Suppressor macrophage treated with lipopolysaccharide for 4 hours (primary cell): Measurements from ENCODE around the gene PRG3.
A peak's percentile ranks its signal among the peaks of the same experiment; 100 is the strongest.

ENCODE experiments used
- DNase-seq: peaks from one replicate; pipeline ENCODE4 v3.0.0-alpha.2; 2020

PRG3 gene

DNA sequence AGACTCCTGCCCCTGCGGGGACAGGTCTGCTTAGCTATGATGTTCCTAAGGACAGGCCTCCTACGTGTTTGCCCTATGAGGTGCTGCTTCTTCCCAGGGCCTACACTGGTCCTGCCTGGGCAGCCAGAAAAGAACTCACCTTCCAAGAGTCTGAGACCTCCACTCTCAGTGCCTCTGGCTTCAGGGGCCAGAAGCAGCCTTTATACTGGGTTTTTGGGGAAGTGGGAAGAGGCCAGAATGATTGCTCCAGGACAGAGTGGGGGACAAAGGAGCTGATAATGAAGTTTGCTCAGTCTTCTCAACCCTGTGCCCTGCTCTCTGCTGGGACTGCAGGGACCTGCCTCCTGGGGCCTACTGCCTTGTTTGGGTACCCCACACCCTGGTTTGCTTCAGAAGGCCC is at the start of gene PRG3:
TSS of gene PRG3 (minus strand) at position 176 of the 400 bp plus-strand sequence. CDS start 442 bp downstream, outside the sequence.
- DNase-seq: no peak

GRCh38 chr11:57429946-57430345 is 49.0 kb upstream of the PRG3 start:
- DNase-seq: no peak

DNA sequence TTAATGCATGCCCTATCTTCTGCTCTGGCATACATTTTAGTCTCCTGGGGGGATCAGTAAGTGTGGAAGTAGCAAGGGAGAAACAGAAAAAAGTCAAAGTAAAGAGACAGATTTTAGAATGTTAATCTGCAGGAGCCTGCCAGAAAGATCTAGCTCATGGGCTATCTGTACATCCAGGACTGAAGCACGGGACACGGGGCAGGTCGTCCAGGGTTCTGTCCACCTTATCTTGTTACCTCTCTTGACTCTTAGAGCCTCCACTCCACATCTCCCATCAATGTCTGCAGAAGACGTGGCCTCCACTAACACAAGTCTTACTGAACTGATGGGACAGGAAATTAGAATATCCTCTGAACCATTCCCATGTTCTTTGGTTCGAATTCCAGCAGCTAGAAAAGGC is 47.7 kb upstream of the PRG3 start:
- DNase-seq: no peak

GRCh38 chr11:57427727-57428082 is 46.8 kb upstream of the PRG3 start:
- DNase-seq: no peak

GRCh38 chr11:57426929-57427726 is 46.2 kb upstream of the PRG3 start, which contains the start of gene SLC43A3:
Gene SLC43A3 (minus strand): TSS chr11:57427121. CDS start chr11:57426172, 949 bp downstream.
- DNase-seq: peak; percentile 89

- DNase-seq: peak; percentile 77
Observed at GRCh38 chr11:57426439-57426928, 45.5 kb upstream of the PRG3 start.

DNA sequence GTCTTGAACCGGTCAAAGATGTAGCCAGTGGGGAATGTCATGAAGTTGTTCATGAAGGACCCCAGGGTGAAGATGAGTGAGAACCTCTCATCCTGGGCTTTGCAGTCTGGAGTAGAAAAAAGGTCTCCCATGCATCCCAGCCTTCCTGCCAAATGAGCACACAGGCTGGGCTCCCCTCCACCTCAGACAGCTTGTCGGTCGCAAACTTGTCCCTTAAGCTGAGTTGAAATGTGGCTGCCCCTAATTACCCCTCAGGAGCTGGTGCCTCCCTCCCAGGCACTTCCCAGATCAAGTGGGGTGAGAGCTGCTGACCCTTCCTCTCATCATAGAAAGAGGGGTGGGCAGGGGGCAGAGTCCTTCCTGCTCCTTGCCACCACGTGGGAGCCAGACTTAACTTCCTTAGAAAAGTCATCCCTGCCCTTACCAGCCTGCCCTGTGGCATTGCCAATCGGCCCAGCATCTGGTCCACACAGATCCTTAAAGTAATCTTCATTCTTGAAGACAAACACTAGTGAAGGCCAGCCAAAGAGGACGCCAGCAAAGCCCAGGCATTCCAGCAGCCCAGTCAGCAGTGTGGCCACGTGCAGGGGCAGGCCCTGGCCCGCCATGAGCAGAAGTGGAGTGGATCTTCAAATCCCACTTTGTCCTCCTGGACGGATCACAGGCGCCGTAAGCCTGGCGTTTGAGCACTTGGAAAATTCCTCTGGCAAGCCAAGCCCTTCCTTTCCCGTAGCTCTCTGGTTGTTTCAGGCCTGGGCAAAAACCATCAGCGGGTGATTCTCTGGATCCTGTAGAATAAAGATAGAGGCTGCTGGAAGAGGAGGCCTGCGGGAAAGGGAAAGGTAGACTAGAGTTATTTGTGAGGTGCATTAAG is 44.9 kb upstream of the PRG3 start:
- peak; percentile 31 for DNase-seq

- peak; percentile 97 for DNase-seq
Observed at GRCh38 chr11:57424792-57425564, 44.0 kb upstream of the PRG3 start.

DNA sequence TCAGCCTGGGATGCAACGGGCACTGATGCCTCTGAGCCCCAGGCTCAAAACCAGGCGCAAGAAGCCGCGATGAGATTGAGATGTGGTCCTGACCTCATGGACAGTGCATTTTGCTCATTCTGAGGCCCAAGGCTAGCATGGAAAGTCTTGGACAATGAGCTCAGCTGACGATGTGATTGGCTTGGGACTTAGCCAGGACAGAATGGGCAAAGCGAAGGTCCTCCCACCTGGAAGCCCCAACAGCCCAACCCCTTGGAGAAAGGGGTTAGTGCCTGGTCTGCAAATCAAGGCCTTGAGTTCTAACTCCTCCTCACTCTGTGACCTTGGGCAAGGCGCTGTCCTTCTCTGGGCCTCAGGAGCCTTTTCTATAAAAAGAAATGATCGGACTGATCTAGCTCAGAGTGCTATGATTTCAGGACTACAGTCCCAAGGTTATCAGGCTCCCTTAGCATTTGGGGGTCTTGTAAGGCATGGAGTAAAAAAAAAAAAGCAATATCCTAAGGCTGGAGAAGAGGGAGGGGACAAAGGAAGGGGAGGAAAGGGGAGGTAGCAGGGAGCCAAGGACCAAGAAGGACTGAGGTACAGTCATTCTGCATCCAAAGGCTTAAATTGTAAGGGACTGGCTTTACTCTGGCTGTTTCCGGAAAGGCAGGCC is 43.3 kb upstream of the PRG3 start:
- no peak for DNase-seq

GRCh38 chr11:57422669-57423068 is 41.7 kb upstream of the PRG3 start:
- DNase-seq: no peak

DNA sequence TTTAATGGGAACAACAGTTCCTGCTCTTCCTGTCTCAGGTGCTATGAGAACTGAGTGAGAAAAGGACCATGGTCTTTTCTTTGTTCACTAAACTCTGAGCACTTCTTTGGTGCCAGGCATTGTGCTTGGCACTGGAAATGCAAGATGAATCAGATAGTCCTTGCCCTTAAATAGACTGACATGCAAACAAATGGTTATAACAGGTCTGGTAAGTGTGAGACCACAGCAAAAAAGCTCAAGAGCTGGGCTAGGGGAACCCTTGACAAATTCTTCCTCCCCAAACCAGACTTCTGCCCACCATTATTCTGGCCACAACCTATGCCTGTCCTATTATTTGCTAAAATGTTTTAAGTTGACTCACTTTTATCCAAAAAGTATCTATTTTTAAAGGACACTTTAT is 40.9 kb upstream of the PRG3 start:
- DNase-seq: no peak

DNA sequence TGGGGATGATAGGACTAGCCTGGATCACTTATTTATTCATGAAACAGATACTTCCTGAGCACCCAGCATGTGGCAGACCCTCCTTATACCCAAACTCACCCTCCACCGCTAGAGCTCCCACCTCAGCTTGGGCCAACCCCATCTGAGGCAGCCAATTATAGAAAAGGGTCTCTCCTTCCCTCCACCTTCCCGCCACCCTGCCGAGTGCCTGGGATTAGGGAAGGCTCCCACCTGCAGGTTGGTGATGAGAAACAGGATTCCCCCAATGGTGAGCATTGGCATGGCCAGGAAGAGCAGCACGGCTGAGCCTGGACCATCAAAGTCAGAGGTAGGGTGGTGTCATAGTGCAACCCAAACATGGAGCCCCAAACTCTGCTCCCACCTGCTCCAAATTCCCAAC is 40.1 kb upstream of the PRG3 start:
- DNase-seq: no peak

DNA sequence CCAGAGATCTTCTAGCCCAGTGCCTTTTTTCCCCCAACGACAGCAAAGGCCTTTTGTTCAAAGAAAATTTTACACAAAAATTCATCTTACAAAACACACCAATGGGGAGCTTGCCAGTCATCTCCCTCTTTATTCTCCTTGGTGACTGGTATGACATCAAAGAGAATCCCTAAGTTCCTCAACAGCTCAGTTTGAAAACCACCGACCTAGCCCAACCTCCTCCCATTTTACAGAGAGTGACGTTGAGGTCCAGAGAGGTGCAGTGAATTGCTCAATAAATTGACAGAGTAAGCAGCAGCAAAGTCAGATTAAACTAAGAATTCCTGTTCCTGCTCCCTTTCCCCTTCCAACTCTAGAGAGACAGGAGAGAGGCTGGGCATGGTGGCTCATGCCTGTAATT is 38.2 kb upstream of the PRG3 start:
- DNase-seq: peak; percentile 58

GRCh38 chr11:57418131-57418530 is 37.2 kb upstream of the PRG3 start:
- no peak for DNase-seq

DNA sequence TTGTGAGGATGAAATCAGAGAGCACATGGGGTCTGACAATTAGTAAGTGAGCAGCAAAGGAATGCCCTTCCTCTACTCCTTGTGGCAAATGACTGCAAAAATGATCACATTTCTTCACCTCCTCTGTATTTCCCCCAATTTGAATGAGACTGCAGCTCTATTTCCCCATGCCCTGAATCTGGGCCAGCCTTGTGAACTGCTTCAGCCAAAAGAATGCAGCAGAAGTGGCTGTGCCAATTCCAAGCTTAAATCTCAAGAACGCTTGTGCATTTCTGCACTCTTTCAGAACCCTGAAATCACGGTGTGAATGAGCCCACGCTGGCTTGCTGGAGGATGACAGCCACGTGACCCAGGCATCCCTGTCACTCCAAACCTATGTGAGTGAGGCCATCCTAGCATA is 36.1 kb upstream of the PRG3 start:
- peak; percentile 45 for DNase-seq

- no peak for DNase-seq
Observed at GRCh38 chr11:57416436-57416835, 35.5 kb upstream of the PRG3 start.

DNA sequence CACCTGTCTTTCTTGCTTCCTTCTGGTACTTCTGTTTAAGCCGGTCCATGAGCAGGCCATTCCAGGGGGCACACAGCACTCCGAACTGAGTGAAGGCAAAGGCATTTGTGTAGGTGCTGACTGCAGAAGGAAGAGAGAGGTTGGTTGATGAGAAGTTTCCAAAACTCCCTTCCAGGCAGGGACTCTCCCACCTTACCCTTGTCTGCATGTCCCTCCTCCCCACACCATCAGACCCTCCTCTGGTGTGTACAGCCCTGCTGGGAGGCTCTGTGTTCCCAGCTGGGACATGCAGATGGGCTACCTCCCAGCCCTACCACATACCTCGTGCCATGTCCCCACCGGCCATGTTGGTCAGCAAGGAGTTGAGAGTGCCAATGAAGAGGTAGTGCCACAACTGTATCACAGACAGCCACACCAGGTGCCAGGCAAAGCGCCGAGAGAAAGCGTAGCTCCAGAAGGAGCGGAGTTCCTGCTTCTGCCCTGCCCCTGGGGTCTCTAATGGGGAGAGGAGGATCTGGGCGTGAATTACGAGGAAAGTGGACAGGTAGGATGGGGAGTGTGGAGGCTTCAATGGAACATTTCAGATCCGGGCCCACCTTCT is 33.8 kb upstream of the PRG3 start:
- DNase-seq: no peak

- no peak for DNase-seq
Observed at GRCh38 chr11:57413681-57414080, 32.7 kb upstream of the PRG3 start.

- DNase-seq: peak; percentile 85
Observed at GRCh38 chr11:57410287-57410686, 29.3 kb upstream of the PRG3 start.

DNA sequence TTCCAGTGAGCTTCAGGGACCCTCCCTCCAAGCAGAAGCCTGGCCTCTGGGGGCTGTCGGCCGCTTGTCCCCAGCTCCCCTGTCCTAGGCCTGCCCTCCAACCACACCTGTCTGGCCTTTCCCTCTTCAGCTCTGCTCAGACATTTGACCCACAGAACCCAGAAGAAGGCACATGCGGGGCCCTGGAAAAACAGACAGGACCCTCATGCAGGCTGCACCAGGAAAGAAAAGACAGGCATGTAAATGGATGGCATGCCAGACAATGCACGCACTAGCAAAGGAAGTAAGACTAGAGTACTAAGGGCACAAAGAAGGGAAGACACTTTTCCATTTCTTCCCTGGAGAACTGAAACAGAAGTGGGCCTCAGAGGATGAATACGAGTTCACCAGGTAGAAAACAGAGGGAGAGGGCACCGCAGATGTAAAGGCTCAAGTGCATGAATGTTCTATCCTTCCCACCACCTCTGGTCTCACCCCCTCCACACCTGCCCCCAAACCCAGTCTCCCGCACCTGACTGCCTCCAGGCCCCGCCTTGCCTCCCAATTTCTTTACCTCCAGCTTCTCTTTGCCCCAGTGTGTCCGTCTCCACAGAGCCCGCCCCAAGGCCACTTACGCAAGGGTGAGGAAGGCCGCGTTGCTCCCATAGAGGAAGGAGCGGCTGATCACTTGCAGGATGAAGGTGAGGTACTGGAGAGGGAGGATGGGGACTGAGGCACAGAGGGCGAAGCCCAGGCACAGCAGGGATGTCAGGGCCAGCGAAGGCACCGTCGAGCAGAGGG is 28.6 kb upstream of the PRG3 start:
- no peak for DNase-seq

- no peak for DNase-seq
Observed at GRCh38 chr11:57408771-57409170, 27.8 kb upstream of the PRG3 start.
